Right atrium auricular region (tissue), 2 donors: ENCODE measurements around the gene FANCG. TPM values are rescaled to one million over a fixed set of nuclear protein-coding genes. Genes with fewer than 3 reads are reported as not detected.

ENCODE experiments used
- DNase-seq: peaks from one replicate; pipeline ENCODE4 v3.0.0-alpha.2; 2019; ENCODE audit warnings: low spot score
- H3K27ac ChIP-seq, 2 donors: fragments of 200-600 bp; sonication (generic); 1 replicate in 1 of 2; 2 replicates in 1 of 2; pipeline ENCODE4 v1.5.1; 2016 to 2019
- H3K27me3 ChIP-seq, 2 donors: fragments of 200-600 bp; sonication (generic); one replicate each; pipeline versions ENCODE4 v1.5.1 to v1.6.0; 2017 to 2019
- H3K36me3 ChIP-seq: fragments of 200-600 bp; sonication (generic); one replicate; pipeline ENCODE4 v1.5.1; 2016
- H3K4me1 ChIP-seq, 2 donors: fragments of 200-600 bp; sonication (generic); one replicate each; pipeline versions ENCODE4 v1.5.1 to v1.6.0; 2017 to 2019
- H3K4me3 ChIP-seq, 2 donors: fragments of 200-600 bp; sonication (generic); 1 replicate in 1 of 2; 2 replicates in 1 of 2; pipeline ENCODE4 v1.5.1; 2017 to 2019; ENCODE audit warnings: mild to moderate bottlenecking in 1 of 2, moderate library complexity in 1 of 2
- H3K9me3 ChIP-seq, 2 donors: fragments of 200-600 bp; sonication (generic); one replicate each; pipeline ENCODE4 v1.5.1; 2019
- CTCF ChIP-seq, 2 donors: fragments of 200-600 bp; sonication (generic); IDR thresholded peaks; one replicate each; pipeline ENCODE4 v1.5.1; 2019; ENCODE audit warnings: antibody characterized with exemption in 2 of 2
- total RNA-seq, 2 donors: library from RNA; depleted of rRNA; stranded (reverse); fragments of >200 nt; gene quantifications; one replicate each; pipeline ENCODE4 v1.1.0, GENCODE V29; 2016

Gene FANCG
- total RNA-seq, 2 donors from 2014 or later = 0.89 to 1.9 TPM

DNA sequence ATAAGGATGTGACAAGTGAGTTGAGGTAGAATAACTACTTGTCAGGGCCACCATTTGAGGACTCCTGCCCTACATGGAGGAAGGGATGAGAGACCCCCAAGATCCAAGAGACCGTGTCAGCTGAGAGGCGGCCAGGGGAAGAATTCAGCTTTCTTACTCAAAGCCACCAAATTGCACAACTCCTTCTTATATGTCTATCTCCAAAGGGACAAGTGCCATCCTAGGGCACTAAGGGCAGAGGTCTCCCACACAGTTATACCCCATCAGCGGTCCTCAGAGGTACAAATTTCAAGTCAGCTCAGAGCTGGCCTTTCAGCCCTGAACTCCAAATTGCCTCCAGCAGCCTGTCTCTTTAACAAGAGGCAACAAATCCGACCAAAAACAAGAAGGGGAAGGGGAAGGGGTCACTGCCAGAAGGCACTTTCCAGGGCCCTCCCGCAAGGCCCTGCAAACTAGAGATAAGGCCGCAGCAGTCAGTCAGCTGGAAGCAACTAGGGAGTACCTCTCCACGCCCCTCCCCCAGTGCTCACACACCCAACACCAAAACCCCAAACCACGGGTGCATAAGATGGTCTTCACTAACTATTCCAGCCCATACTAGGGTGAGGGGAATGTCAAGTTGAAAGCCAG lies 29.3 kb upstream of the FANCG start:
- H3K9me3 ChIP-seq = no peaks in the 10 kb centered on the region
- no peak overlapping the region for H3K27ac ChIP-seq
- peaks cover 0 to 45% of the 10 kb centered on the region in 2 donors for H3K4me1 ChIP-seq
- no peak overlapping the region for H3K4me3 ChIP-seq
- DNase-seq = no peak
- peaks cover 43% of the 10 kb centered on the region for H3K36me3 ChIP-seq
- no peaks in the 10 kb centered on the region for H3K27me3 ChIP-seq
- no peak for TF ChIP-seq CTCF (IDR thresholded peaks at IDR 0.05)

DNA sequence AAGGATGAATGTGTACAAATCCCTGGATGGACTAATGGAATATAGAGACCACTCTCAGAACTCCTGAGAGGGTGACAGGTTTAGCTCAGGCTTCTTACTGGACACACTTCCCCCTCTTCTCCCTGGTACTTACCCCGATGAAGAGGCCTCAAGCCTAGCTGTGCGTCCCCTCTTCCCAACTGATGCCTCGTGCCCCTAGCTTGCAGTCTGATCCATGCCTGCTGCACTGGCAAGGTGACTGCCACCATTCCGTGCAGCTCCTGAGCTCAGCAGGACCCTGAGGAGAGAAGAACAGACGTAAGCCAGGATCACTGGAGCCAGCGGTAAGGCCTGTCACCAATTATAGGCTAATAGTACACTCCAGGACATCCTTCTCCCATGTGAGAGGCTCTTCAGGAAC lies 28.7 kb upstream of the FANCG start:
- TF ChIP-seq CTCF (IDR thresholded peaks at IDR 0.05) = no peak
- Histone ChIP-seq H3K27me3 (no peaks in the 10 kb centered on the region), H3K36me3 (peaks cover 43% of the 10 kb centered on the region), H3K4me1 (peaks cover 0 to 44% of the 10 kb centered on the region in 2 donors), H3K27ac (no peak overlapping the region), H3K9me3 (no peaks in the 10 kb centered on the region), H3K4me3 (no peak overlapping the region)
- DNase-seq = no peak

DNA sequence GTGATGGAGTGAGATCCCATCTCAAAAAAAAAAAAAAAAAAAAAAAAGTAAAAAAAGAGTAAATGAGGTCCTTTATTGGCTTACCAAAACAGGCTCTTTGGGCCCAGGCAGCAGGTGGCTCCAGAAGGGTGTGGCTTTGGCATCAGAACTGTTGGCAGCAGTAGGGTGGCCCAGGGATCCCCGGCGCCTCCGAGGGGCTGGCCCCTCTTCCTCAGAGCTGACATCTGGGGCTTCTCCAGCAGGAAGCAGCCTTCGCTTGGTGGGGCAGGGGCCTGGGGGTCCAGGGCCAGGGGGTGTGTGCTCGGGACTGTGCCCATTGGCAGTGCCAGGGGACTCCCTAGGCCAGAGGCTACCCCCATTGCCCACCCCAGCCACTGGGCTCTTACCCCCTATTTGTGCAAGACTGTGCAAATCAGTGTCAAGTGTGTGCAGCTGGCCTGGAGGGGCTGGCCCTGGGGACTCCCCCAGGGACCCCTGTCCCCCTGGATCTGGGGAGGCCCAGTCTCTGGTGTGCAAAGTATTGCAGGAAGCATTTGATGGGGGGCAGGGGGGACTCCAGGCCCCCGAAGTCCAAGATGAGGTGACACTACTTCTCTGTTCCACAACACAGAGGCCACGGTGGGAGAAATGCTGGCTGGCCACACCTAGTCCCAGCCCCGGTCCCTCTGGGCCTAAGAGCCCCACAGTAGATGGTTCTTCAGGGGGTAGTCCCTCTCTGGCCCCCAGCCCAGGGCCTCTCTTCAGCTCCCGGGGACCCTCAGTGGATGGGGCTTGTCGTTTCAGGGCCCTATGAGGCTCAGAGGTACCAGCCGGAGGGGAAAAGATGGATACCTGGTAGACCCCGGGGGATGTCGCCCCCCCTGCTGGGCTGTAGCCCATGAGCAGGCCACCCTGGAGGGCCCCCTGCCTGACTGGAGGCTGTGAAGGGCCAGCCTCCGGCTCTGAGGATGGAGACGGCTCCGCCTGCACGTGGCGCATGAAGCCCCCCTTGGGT lies 27.9 kb upstream of the FANCG start:
- TF ChIP-seq CTCF (IDR thresholded peaks at IDR 0.05) = no peak
- Histone ChIP-seq H3K36me3 (peaks cover 43% of the 10 kb centered on the region), H3K4me3 (no peak overlapping the region), H3K27ac (no peak overlapping the region), H3K27me3 (no peaks in the 10 kb centered on the region), H3K9me3 (no peaks in the 10 kb centered on the region), H3K4me1 (peaks cover 0 to 39% of the 10 kb centered on the region in 2 donors)
- DNase-seq = no peak

DNA sequence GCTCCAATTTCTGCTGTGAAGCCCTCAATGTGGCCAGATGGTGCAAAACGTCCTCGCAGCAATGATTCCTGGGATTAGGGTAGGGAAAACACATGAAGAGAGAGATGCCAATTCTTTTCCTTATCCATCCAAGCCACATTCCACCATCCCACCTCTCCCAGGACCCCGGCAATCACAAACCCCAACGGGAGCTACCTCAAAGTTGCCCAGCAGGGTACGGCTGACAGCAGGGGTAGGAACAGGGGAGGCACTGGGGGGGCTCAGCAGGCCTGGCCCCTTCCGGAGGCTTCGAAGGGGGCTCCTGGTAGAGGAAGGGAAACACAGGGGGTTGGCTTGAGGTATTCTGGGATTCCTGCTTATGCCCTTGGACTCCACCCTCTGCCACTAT lies 26.6 kb upstream of the FANCG start:
- Histone ChIP-seq H3K27me3 (no peaks in the 10 kb centered on the region), H3K27ac (no peak overlapping the region), H3K9me3 (no peaks in the 10 kb centered on the region), H3K4me1 (peaks cover 0 to 42% of the 10 kb centered on the region in 2 donors), H3K36me3 (peaks cover 47% of the 10 kb centered on the region), H3K4me3 (no peak overlapping the region)
- no peak for TF ChIP-seq CTCF (IDR thresholded peaks at IDR 0.05)
- no peak for DNase-seq

- peaks cover 53% of the 10 kb centered on the region for H3K36me3 ChIP-seq
- no peaks in the 10 kb centered on the region for H3K9me3 ChIP-seq
Observed at GRCh38 chr9:35105571-35106342, 26.0 kb upstream of the FANCG start.

More at GRCh38 chr9:35105571-35106342, 26.0 kb upstream of the FANCG start:
- no peak for DNase-seq
- Histone ChIP-seq H3K4me3 (no peak overlapping the region), H3K4me1 (peaks cover 0 to 42% of the 10 kb centered on the region in 2 donors), H3K27ac (no peak overlapping the region), H3K27me3 (no peaks in the 10 kb centered on the region)
- TF ChIP-seq CTCF (IDR thresholded peaks at IDR 0.05) = no peak
